OCI-LY1 (cell line): ENCODE results near the gene ANKS6.

Experiments
- EZH2 ChIP-seq: fragments of 200-600 bp; sonication (generic), shearing (Covaris generic); IDR thresholded peaks from 2 replicates; pipeline ENCODE4 v1.8.0; 2017; ENCODE audit warnings: borderline replicate concordance, mixed run types, mild to moderate bottlenecking, antibody characterized with exemption, low read length, moderate library complexity, mixed read lengths
- TF ChIP-seq, protein P1 (sequence below): fragments of 200-600 bp; sonication (generic), shearing (Covaris generic); IDR thresholded peaks from 2 replicates; pipeline ENCODE4 v1.5.1; 2017; ENCODE audit warnings: mild to moderate bottlenecking, antibody characterized with exemption, low read length, moderate library complexity, mixed read lengths

DNA sequence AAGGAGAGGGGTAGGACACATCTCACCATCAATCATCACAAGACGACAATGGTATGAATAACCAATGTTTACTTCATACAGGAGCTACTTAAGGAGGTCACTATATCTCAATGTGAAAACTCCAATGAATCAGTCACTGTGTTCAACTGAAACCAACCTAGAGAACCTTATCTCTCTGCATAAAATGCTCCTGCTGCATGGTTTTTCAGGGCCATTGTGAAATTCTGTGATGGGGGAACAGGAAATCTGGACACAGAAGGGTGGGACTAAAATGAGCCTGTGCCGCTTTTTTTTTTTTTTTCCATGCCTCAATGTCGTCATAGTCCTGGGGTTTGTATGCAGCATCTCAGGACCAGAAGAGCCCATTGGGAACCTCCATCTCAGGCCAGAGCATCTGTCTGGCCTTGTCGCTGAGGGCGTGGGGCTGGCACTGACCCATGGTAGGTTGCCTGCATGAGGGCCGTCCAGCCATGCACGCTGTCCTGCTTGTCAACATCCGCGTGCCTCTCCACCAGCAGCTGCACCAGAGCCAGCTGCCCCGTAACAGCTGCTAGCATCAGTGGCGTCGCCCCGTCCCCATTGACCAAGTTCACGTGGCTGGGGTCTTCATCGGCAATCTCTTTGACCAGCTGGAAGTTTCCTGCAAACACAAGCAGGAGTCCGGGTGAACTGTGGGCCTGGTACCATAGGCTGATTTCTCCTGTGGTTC lies 12.7 kb downstream of the ANKS6 start:
- TF ChIP-seq, protein P1, sequence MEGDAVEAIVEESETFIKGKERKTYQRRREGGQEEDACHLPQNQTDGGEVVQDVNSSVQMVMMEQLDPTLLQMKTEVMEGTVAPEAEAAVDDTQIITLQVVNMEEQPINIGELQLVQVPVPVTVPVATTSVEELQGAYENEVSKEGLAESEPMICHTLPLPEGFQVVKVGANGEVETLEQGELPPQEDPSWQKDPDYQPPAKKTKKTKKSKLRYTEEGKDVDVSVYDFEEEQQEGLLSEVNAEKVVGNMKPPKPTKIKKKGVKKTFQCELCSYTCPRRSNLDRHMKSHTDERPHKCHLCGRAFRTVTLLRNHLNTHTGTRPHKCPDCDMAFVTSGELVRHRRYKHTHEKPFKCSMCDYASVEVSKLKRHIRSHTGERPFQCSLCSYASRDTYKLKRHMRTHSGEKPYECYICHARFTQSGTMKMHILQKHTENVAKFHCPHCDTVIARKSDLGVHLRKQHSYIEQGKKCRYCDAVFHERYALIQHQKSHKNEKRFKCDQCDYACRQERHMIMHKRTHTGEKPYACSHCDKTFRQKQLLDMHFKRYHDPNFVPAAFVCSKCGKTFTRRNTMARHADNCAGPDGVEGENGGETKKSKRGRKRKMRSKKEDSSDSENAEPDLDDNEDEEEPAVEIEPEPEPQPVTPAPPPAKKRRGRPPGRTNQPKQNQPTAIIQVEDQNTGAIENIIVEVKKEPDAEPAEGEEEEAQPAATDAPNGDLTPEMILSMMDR, result no peak
- no peak for TF ChIP-seq EZH2
